ENCODE data around the gene SIGLEC1. TPM values are rescaled to one million over a fixed set of nuclear protein-coding genes. Genes with fewer than 3 reads are reported as not detected.

Gene SIGLEC1
- total and polyA plus RNA-seq, 2 of the 4 experiments (the other 2 are of a cell fraction) = not detected

- Histone ChIP-seq H2BK120ac (ENCODE audit: low read depth, low read length) (no peak overlapping the region), H3K9me1 (ENCODE audit: insufficient read depth, low read length) (no peaks in the 10 kb centered on the region; the same call in 1 of the 2 replicates), H4K5ac (ENCODE audit: low read depth, low read length) (no peak overlapping the region), H3K18ac (ENCODE audit: low read depth, low read length) (no peak overlapping the region), H3K9me3 (ENCODE audit: control insufficient read depth, insufficient read depth, low read length) (no peaks in the 10 kb centered on the region), H2AK9ac (replicated peaks; ENCODE audit: low read depth, low read length, poor library complexity) (no peak overlapping the region), H2BK15ac (ENCODE audit: low read depth, low read length) (no peak overlapping the region), H3K14ac (replicated peaks; ENCODE audit: low read depth, low read length) (no peak overlapping the region), H3K4ac (ENCODE audit: low read depth, low read length) (no peak overlapping the region), H2AK5ac (ENCODE audit: low read depth, low read length) (no peak overlapping the region), H3K23ac (ENCODE audit: low read depth, low read length) (no peak overlapping the region), H3K56ac (ENCODE audit: extremely low read depth, insufficient read depth, low read length) (no peak overlapping the region), H4K20me1 (ENCODE audit: insufficient read depth, low read length) (no peaks in the 10 kb centered on the region), H3K79me1 (ENCODE audit: low read depth in 1 of 2, low read length in 2 of 2) (no peaks in the 10 kb centered on the region), H3K4me3 (ENCODE audit: insufficient read depth, low read depth, low read length) (no peak overlapping the region), H3K27me3 (ENCODE audit: control insufficient read depth, insufficient read depth, low read length) (peaks cover 37% of the 10 kb centered on the region), H2BK5ac (ENCODE audit: low read depth, low read length, poor library complexity, severe bottlenecking) (no peak overlapping the region), H2BK20ac (ENCODE audit: low read depth, low read length) (no peak overlapping the region), H3K9ac (ENCODE audit: low read depth, low read length) (no peak overlapping the region), H4K8ac (ENCODE audit: low read depth in 2 of 2, low read length in 2 of 2) (no peak overlapping the region), H3K4me2 (ENCODE audit: low read depth, low read length) (no peak overlapping the region), H4K91ac (ENCODE audit: insufficient read depth, low read depth, low read length) (no peak overlapping the region), H3K4me1 (ENCODE audit: control insufficient read depth, insufficient read depth, low read length) (no peaks in the 10 kb centered on the region), H3K36me3 (ENCODE audit: control insufficient read depth, insufficient read depth, low read length) (no peaks in the 10 kb centered on the region), H2AFZ (replicated peaks; ENCODE audit: low read length, poor library complexity) (no peak overlapping the region), H3K27ac (ENCODE audit: insufficient read depth, low read length) (no peak overlapping the region)
- ATAC-seq (ENCODE audit: low read depth) = no peak
- 52% methylated on average over 2 of the region's 4 CpGs; no CpG with 5 or more reads in 1 of the 2 experiments for WGBS, 2 experiments (ENCODE audit: extremely low coverage in 2 of 2, insufficient read length in 1 of 2)
- TF ChIP-seq NFE2L2 (IDR thresholded peaks at IDR 0.05; ENCODE audit: low read depth, low read length) (no peak), BHLHE40 (IDR thresholded peaks at IDR 0.05; ENCODE audit: low read depth, low read length) (no peak), RCOR1 (IDR thresholded peaks at IDR 0.05; ENCODE audit: insufficient replicate concordance, low read length) (no peak), ELK1 (IDR thresholded peaks at IDR 0.05; ENCODE audit: borderline replicate concordance, low read depth, low read length) (no peak), CEBPB (IDR thresholded peaks at IDR 0.05; ENCODE audit: low read depth, low read length) (no peak), SMC3 (IDR thresholded peaks at IDR 0.05; ENCODE audit: low read depth, low read length) (no peak), MAZ (IDR thresholded peaks at IDR 0.05; ENCODE audit: borderline replicate concordance, low read depth, low read length) (no peak)
- CTCF ChIA-PET = interaction anchor here (1.2 kb wide), 1 partner anchor 14 kb away, joined by 3 read pairs; no protein-coding TSS in a partner anchor
- dilution Hi-C loops (cut with HindIII; ENCODE audit: low sequenced_read_pairs, unreplicated experiment) = no loop called here
- POLR2A ChIA-PET (ENCODE audit: unreplicated experiment) = no interaction called here
- no peak for DNase-seq
- intact Hi-C loops (cut with micrococcal nuclease) = no loop called here
- in situ Hi-C loops (cut with MboI; ENCODE audit: low sequenced_read_pairs) = no loop called here
- BruUV-seq (replicated peaks) = no TSS peak
Observed at GRCh38 chr20:3724356-3724755, 12.0 kb upstream of the SIGLEC1 start.

Measured in IMR-90 (cell line).